ENCODE measurements around the gene MEDAG.

DNA sequence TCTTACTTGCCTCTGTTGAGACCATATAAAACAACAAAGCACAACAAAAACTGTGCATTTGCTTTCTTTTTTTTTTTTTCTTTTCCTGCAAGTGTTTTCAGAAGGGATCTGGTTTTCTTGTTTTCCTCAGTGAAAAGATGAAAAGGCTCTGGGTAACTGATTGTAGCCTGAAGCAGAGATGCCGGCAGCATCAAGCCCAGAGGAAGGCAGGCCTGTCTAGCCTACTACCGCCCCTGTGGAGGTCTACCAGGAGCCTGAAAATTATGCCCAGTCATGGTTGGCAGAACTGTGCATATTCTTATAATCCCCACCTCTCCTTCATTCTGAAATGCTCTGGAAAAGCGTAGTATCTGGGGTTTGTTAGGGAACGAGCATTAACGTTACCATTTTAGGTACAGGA lies 32.6 kb upstream of the MEDAG start:
- TF ChIP-seq, protein P1, sequence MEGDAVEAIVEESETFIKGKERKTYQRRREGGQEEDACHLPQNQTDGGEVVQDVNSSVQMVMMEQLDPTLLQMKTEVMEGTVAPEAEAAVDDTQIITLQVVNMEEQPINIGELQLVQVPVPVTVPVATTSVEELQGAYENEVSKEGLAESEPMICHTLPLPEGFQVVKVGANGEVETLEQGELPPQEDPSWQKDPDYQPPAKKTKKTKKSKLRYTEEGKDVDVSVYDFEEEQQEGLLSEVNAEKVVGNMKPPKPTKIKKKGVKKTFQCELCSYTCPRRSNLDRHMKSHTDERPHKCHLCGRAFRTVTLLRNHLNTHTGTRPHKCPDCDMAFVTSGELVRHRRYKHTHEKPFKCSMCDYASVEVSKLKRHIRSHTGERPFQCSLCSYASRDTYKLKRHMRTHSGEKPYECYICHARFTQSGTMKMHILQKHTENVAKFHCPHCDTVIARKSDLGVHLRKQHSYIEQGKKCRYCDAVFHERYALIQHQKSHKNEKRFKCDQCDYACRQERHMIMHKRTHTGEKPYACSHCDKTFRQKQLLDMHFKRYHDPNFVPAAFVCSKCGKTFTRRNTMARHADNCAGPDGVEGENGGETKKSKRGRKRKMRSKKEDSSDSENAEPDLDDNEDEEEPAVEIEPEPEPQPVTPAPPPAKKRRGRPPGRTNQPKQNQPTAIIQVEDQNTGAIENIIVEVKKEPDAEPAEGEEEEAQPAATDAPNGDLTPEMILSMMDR (IDR thresholded peaks at IDR 0.05) = no peak
- TF ChIP-seq POLR2A (IDR thresholded peaks at IDR 0.05) (no peak), POLR2AphosphoS5 (IDR thresholded peaks at IDR 0.05) (no peak), EP300 (IDR thresholded peaks at IDR 0.05) (no peak)

Measured in gastroesophageal sphincter (tissue), 3 donors.